Lower lobe of right lung (tissue), 2 donors: Measurements from ENCODE around the gene GRAMD2A. TPM values are rescaled to one million over a fixed set of nuclear protein-coding genes. Genes with fewer than 3 reads are reported as not detected.
"Not testable (repeated sequence)": the region's sequence is repeated elsewhere in the genome, so short reads cannot be mapped to it uniquely, and the experiment has no call there.

Experiments used
- ATAC-seq, 2 donors: fragments of 200-7000 bp; cut with Tn5 transposase; one replicate each; pipeline ENCODE4 v1.9.1; 2020 to 2022; ENCODE audit warnings: mild to moderate bottlenecking in 2 of 2, moderate library complexity in 2 of 2
- DNase-seq: peaks from one replicate; pipeline ENCODE4 v3.0.0-alpha.2; 2020
- H3K27ac ChIP-seq: fragments of 200-600 bp; one replicate; pipeline ENCODE4 v1.8.0; 2022
- H3K27me3 ChIP-seq: fragments of 200-600 bp; one replicate; pipeline ENCODE4 v1.8.0; 2022; ENCODE audit warnings: low read depth
- H3K36me3 ChIP-seq: fragments of 200-600 bp; one replicate; pipeline ENCODE4 v1.8.0; 2022; ENCODE audit warnings: mild to moderate bottlenecking
- H3K4me1 ChIP-seq: fragments of 200-600 bp; one replicate; pipeline ENCODE4 v1.8.0; 2022
- H3K4me3 ChIP-seq: fragments of 200-600 bp; one replicate; pipeline ENCODE4 v1.8.0; 2022; ENCODE audit warnings: mild to moderate bottlenecking
- H3K9me3 ChIP-seq: fragments of 200-600 bp; one replicate; pipeline ENCODE4 v1.8.0; 2022
- CTCF ChIP-seq: fragments of 200-600 bp; IDR thresholded peaks from one replicate; pipeline ENCODE4 v1.8.0; 2022; ENCODE audit warnings: antibody characterized with exemption, mild to moderate bottlenecking
- intact Hi-C: fragments of 100-400 bp; cut with DNase I; formaldehyde crosslinking; loops from one replicate; pipeline ENCODE4 v1.11.0; 2022
- total RNA-seq: library from RNA; stranded (reverse); fragmentation: NEBNext Ultra II Directional; extraction: Animal tissue kit (Norgen Biotek cat#: 25700); gene quantifications from one replicate; pipeline ENCODE4 v1.2.1, GENCODE V29; 2021
- donor health status: DM: no; HTN: yes; CAD: no; lungs with severe emphysema.

GRAMD2A gene
- total RNA-seq, 1 donor from 2014 or later: 29.3 TPM

GRCh38 chr15:72174551-72175165 lies 22.9 kb downstream of the GRAMD2A start:
- Histone ChIP-seq H3K9me3 (no peaks in the 10 kb centered on the region), H3K4me3 (no peak overlapping the region), H3K36me3 (no peaks in the 10 kb centered on the region), H3K27ac (no peak overlapping the region), H3K27me3 (no peaks in the 10 kb centered on the region), H3K4me1 (peaks cover 5% of the 10 kb centered on the region)
- intact Hi-C loops: no loop called here
- DNase-seq (no peak), ATAC-seq (no peak)
- TF ChIP-seq CTCF: no peak

- Histone ChIP-seq H3K27me3 (no peaks in the 10 kb centered on the region), H3K36me3 (no peaks in the 10 kb centered on the region), H3K27ac (no peak overlapping the region), H3K4me3 (no peak overlapping the region), H3K4me1 (peaks cover 1% of the 10 kb centered on the region), H3K9me3 (no peaks in the 10 kb centered on the region)
- DNase-seq (no peak), ATAC-seq (peak in 1 of 2 donors; percentile 3)
- no peak for TF ChIP-seq CTCF
- intact Hi-C loops: no loop called here
Measured at GRCh38 chr15:72173864-72174550, 23.6 kb downstream of the GRAMD2A start.

GRCh38 chr15:72173401-72173800 lies 24.2 kb downstream of the GRAMD2A start:
- H3K9me3 ChIP-seq: no peaks in the 10 kb centered on the region
- DNase-seq: no peak
- intact Hi-C loops: no loop called here
- H3K27me3 ChIP-seq: no peaks in the 10 kb centered on the region
- H3K4me3 ChIP-seq: no peak overlapping the region
- no peak for ATAC-seq
- no peaks in the 10 kb centered on the region for H3K36me3 ChIP-seq
- H3K4me1 ChIP-seq: peaks cover 7% of the 10 kb centered on the region
- no peak overlapping the region for H3K27ac ChIP-seq
- no peak for TF ChIP-seq CTCF

GRCh38 chr15:72172796-72173195 lies 24.8 kb downstream of the GRAMD2A start:
- no peak for TF ChIP-seq CTCF
- Histone ChIP-seq H3K9me3 (no peaks in the 10 kb centered on the region), H3K27ac (no peak overlapping the region), H3K36me3 (no peaks in the 10 kb centered on the region), H3K27me3 (no peaks in the 10 kb centered on the region), H3K4me1 (peaks cover 13% of the 10 kb centered on the region), H3K4me3 (no peak overlapping the region)
- no peak for ATAC-seq
- no peak for DNase-seq
- intact Hi-C loops: no loop called here

GRCh38 chr15:72171978-72172377 lies 25.6 kb downstream of the GRAMD2A start:
- ATAC-seq, H3K4me3 ChIP-seq, H3K9me3 ChIP-seq, H3K27me3 ChIP-seq, DNase-seq, H3K27ac ChIP-seq, intact Hi-C loops, H3K36me3 ChIP-seq: not testable (repeated sequence)
- H3K4me1 ChIP-seq: peaks cover 19% of the 10 kb centered on the region

- ATAC-seq: no peak
Measured at GRCh38 chr15:72170691-72171090, 26.9 kb downstream of the GRAMD2A start.

More at GRCh38 chr15:72170691-72171090, 26.9 kb downstream of the GRAMD2A start:
- DNase-seq: no peak
- H3K9me3 ChIP-seq: no peaks in the 10 kb centered on the region
- peaks cover 19% of the 10 kb centered on the region for H3K4me1 ChIP-seq
- TF ChIP-seq CTCF: no peak
- intact Hi-C loops: no loop called here
- no peaks in the 10 kb centered on the region for H3K27me3 ChIP-seq
- H3K36me3 ChIP-seq: no peaks in the 10 kb centered on the region
- no peak overlapping the region for H3K27ac ChIP-seq
- no peak overlapping the region for H3K4me3 ChIP-seq
